SK-N-SH (cell line): ENCODE results near the gene TRIM44. TPM values are rescaled to one million over a fixed set of nuclear protein-coding genes. Genes with fewer than 3 reads are reported as not detected.
"Not testable (repeated sequence)": the region's sequence is repeated elsewhere in the genome, so short reads cannot be mapped to it uniquely, and the experiment has no call there.

Experiments used
- CTCF ChIA-PET: fragments of 300-600, 350-600 bp; formaldehyde crosslinking; extraction: SDS; loops from one replicate; lab custom pipeline; 2021; lab: Yijun Ruan, JAX
- POLR2A ChIA-PET: fragments of 350-600 bp; sonication (Branson Sonifier 250); formaldehyde crosslinking; extraction: SDS; loops from one replicate; lab custom pipeline; 2020; ENCODE audit warnings: antibody characterized with exemption, inconsistent platforms; lab: Yijun Ruan, JAX
- DNase-seq: peaks from one replicate; pipeline ENCODE4 v3.0.0; 2012
- H2AFZ ChIP-seq: fragments of 200-600 bp; sonication (generic); 2 replicates; pipeline ENCODE4 v1.8.1; 2016; ENCODE audit warnings: antibody characterized with exemption, mild to moderate bottlenecking, low read depth
- H3F3A ChIP-seq: fragments of 200-600 bp; sonication (generic); replicated peaks from 2 replicates; pipeline ENCODE3; 2016; ENCODE audit warnings: antibody characterized with exemption, mild to moderate bottlenecking; ENCODE audit not compliant: insufficient read depth
- H3K27ac ChIP-seq, 2 experiments: fragments of 200-500 bp in 1 of 2; fragments of 200-600 bp in 1 of 2; sonication (Bioruptor generic) in 1 of 2; sonication (generic), shearing (Covaris generic) in 1 of 2; 2 replicates each; pipeline versions ENCODE4 v1.5.1 to v1.6.1; 2014 to 2016; ENCODE audit warnings: low read depth in 2 of 2, inconsistent platforms in 1 of 2, low read length in 1 of 2, mild to moderate bottlenecking in 1 of 2, mixed read lengths in 1 of 2
- H3K27me3 ChIP-seq: fragments of 200-600 bp; sonication (generic), shearing (Covaris generic); 2 replicates; pipeline ENCODE4 v1.6.1; 2016; ENCODE audit warnings: mixed run types; ENCODE audit not compliant: insufficient read depth
- H3K36me3 ChIP-seq, 2 experiments: fragments of 200-500 bp in 1 of 2; fragments of 200-600 bp in 1 of 2; sonication (Bioruptor generic) in 1 of 2; sonication (generic) in 1 of 2; replicated peaks in 1 of 2; 2 replicates each; pipeline versions ENCODE3 to v1.5.1; 2014 to 2016; ENCODE audit warnings: low read length in 1 of 2, mild to moderate bottlenecking in 1 of 2; ENCODE audit not compliant: insufficient read depth in 2 of 2, control insufficient read depth in 1 of 2
- H3K4me1 ChIP-seq, 2 experiments: fragments of 200-500 bp in 1 of 2; fragments of 200-600 bp in 1 of 2; sonication (Bioruptor generic) in 1 of 2; sonication (generic), shearing (Covaris generic) in 1 of 2; 2 replicates each; pipeline versions ENCODE4 v1.5.1 to v1.6.1; 2014 to 2016; ENCODE audit warnings: low read depth in 1 of 2, low read length in 1 of 2, mixed run types in 1 of 2; ENCODE audit not compliant: insufficient read depth in 2 of 2, control insufficient read depth in 1 of 2
- H3K4me2 ChIP-seq: fragments of 200-600 bp; sonication (generic), shearing (Covaris generic); 2 replicates; pipeline ENCODE4 v1.6.1; 2017; ENCODE audit warnings: mixed run types
- H3K4me3 ChIP-seq, 2 experiments: fragments of 200-500 bp in 1 of 2; fragments of 200-600 bp in 1 of 2; sonication (Bioruptor generic) in 1 of 2; sonication (generic), shearing (Covaris generic) in 1 of 2; 2 replicates each; pipeline versions ENCODE4 v1.5.1 to v1.8.1; 2014 to 2016; ENCODE audit warnings: low read depth in 2 of 2, inconsistent platforms in 1 of 2, low read length in 1 of 2, mild to moderate bottlenecking in 1 of 2, mixed read lengths in 1 of 2, moderate library complexity in 1 of 2
- H3K79me2 ChIP-seq: fragments of 200-600 bp; sonication (generic); 2 replicates; pipeline ENCODE4 v1.8.1; 2017; ENCODE audit warnings: mild to moderate bottlenecking; ENCODE audit not compliant: insufficient read depth
- H3K9ac ChIP-seq: fragments of 200-600 bp; sonication (generic); 2 replicates; pipeline ENCODE4 v1.6.1; 2017; ENCODE audit warnings: mixed run types
- H3K9me2 ChIP-seq: fragments of 200-600 bp; sonication (generic); 2 replicates; pipeline ENCODE4 v1.6.1; 2017; ENCODE audit warnings: mixed run types
- H3K9me3 ChIP-seq: fragments of 200-600 bp; sonication (generic); 2 replicates; pipeline ENCODE4 v1.6.1; 2017; ENCODE audit warnings: mixed run types, mild to moderate bottlenecking, moderate library complexity
- H4K20me1 ChIP-seq: fragments of 200-600 bp; sonication (generic); 2 replicates; pipeline ENCODE4 v1.6.1; 2017; ENCODE audit warnings: mild to moderate bottlenecking, mixed run types; ENCODE audit not compliant: insufficient read depth
- ELF1 ChIP-seq: IDR thresholded peaks from 2 replicates; pipeline ENCODE4 v1.4.0; 2012
- FOXM1 ChIP-seq: IDR thresholded peaks from 2 replicates; pipeline ENCODE4 v1.4.0; 2012; ENCODE audit warnings: low read depth, mild to moderate bottlenecking
- GATA2 ChIP-seq: sonication (generic); formaldehyde crosslinking; IDR thresholded peaks from 2 replicates; pipeline ENCODE4 v1.5.0; 2020; ENCODE audit warnings: mild to moderate bottlenecking, missing genetic modification reagents
- IRF3 ChIP-seq: fragments of 150-350 bp; IDR thresholded peaks from 2 replicates; pipeline ENCODE4 v1.6.1; 2016; ENCODE audit warnings: mild to moderate bottlenecking, low read depth, low read length
- JUND ChIP-seq: IDR thresholded peaks from 2 replicates; pipeline ENCODE4 v1.4.0; 2012
- MAX ChIP-seq: IDR thresholded peaks from 2 replicates; pipeline ENCODE4 v1.4.0; 2012; ENCODE audit warnings: low read depth
- MEF2A ChIP-seq: IDR thresholded peaks from 2 replicates; pipeline ENCODE4 v1.4.0; 2012; ENCODE audit warnings: low read depth, borderline replicate concordance
- NFIC ChIP-seq: IDR thresholded peaks from 2 replicates; pipeline ENCODE4 v1.4.0; 2012; ENCODE audit warnings: borderline replicate concordance
- RAD21 ChIP-seq: IDR thresholded peaks from 2 replicates; pipeline ENCODE4 v1.6.1; 2012; ENCODE audit warnings: mild to moderate bottlenecking, low read length
- RFX5 ChIP-seq: IDR thresholded peaks from 2 replicates; pipeline ENCODE4 v1.6.1; 2012; ENCODE audit warnings: mild to moderate bottlenecking, improper control_type of control experiment, low read length
- TEAD4 ChIP-seq: IDR thresholded peaks from 2 replicates; pipeline ENCODE4 v1.4.0; 2012; ENCODE audit warnings: mild to moderate bottlenecking, borderline replicate concordance; ENCODE audit not compliant: insufficient read depth
- YY1 ChIP-seq: IDR thresholded peaks from 2 replicates; pipeline ENCODE4 v1.4.0; 2012; ENCODE audit warnings: low read depth, mild to moderate bottlenecking
- WGBS: methylation state at CpG from one replicate; pipeline ENCODE4 v1.1.6; 2017; ENCODE audit warnings: low lambda C conversion rate; 5-methylcytosine and 5-hydroxymethylcytosine counted together
- polyA plus RNA-seq, 3 experiments: library from polyadenylated mRNA; depleted of rRNA; stranded (reverse); fragments of >200 nt; gene quantifications; 2 replicates each; pipeline ENCODE4 v1.2.3, GENCODE V29; 2012
- TF ChIP-seq, protein P1 (sequence below): fragments of 150-350 bp; IDR thresholded peaks from 2 replicates; pipeline ENCODE4 v1.6.1; 2017; ENCODE audit warnings: antibody characterized with exemption, low read length, low read depth, borderline replicate concordance

TRIM44 gene
- polyA plus RNA-seq, 1 of the 3 experiments (the other 2 are of a cell fraction), result 34.1 TPM

DNA sequence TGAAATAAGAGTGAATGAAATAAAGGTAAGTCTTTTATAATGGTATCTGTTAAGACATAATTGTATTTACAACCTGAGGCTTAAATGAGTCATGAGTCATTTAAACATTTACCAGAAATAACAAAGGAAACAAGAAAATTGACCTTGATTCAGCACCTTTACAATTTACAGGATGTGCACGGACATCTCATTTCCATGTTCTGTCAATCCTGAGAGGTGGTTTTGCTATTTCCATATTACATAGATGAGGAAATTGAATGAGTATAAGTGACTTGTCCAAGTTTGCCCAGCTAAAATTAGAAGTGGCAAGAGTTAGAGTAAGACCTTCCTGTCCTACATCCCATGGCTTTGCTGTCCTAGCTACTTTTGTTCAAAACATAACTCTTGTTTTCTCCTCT lies 89.1 kb downstream of the TRIM44 start:
- TF ChIP-seq RAD21 (no peak), IRF3 (no peak), ELF1 (no peak), JUND (no peak), MEF2A (no peak), RFX5 (no peak), NFIC (no peak), GATA2 (CRISPR knock-in tag) (no peak), TEAD4 (no peak)
- TF ChIP-seq, all 33 proteins: peak for 0
- Histone ChIP-seq H3K9ac (no peak overlapping the region), H3K9me3 (no peaks in the 10 kb centered on the region), H3K4me3 (no peak overlapping the region), H4K20me1 (no peaks in the 10 kb centered on the region), H3F3A (no peaks in the 10 kb centered on the region), H3K79me2 (peaks cover 5% of the 10 kb centered on the region; the same call in 1 of the 2 replicates), H3K27me3 (no peaks in the 10 kb centered on the region), H3K4me2 (peak overlapping the region; percentile 10; the same call in 1 of the 2 replicates), H2AFZ (no peak overlapping the region), H3K4me1 (peaks cover 0 to 14% of the 10 kb centered on the region in 2 experiments; a peak in 3 of 4 replicates), H3K9me2 (no peaks in the 10 kb centered on the region), H3K27ac (no peak overlapping the region; a peak in 1 of 4 replicates), H3K36me3 (peaks cover 0 to 3% of the 10 kb centered on the region in 2 experiments)
- WGBS, result 84% methylated on average over 1 of the region's 1 CpG
- ChIA-PET CTCF (interaction anchor here (1.1 kb wide), 1 partner anchor 14 kb away, joined by 3 read pairs; no protein-coding TSS in a partner anchor), POLR2A (no interaction called here)
- no peak for DNase-seq

GRCh38 chr11:35752115-35752514 lies 89.5 kb downstream of the TRIM44 start:
- H3K79me2 ChIP-seq, result peaks cover 9% of the 10 kb centered on the region; the same call in 1 of the 2 replicates
- CTCF ChIA-PET, result interaction anchor here (1.1 kb wide), 1 partner anchor 14 kb away, joined by 3 read pairs; no protein-coding TSS in a partner anchor
- H3K36me3 ChIP-seq, result peaks cover 0 to 2% of the 10 kb centered on the region in 2 experiments
- no peak for DNase-seq
- H4K20me1 ChIP-seq, result no peaks in the 10 kb centered on the region
- H3K27me3 ChIP-seq, result no peaks in the 10 kb centered on the region
- H3K9me2 ChIP-seq, result no peaks in the 10 kb centered on the region
- 58% methylated on average over 3 of the region's 3 CpGs for WGBS
- H3K27ac ChIP-seq, result no peak overlapping the region
- H2AFZ ChIP-seq, result no peak overlapping the region
- H3K4me3 ChIP-seq, result no peak overlapping the region
- no peak overlapping the region for H3K9ac ChIP-seq
- H3K9me3 ChIP-seq, result no peaks in the 10 kb centered on the region
- POLR2A ChIA-PET, result no interaction called here
- peaks cover 0 to 14% of the 10 kb centered on the region in 2 experiments; a peak in 3 of 4 replicates for H3K4me1 ChIP-seq
- H3F3A ChIP-seq, result no peaks in the 10 kb centered on the region
- TF ChIP-seq JUND, result no peak
- no peak for TF ChIP-seq MAX
- TF ChIP-seq YY1, result no peak
- TF ChIP-seq FOXM1, result no peak
- TF ChIP-seq, protein P1, sequence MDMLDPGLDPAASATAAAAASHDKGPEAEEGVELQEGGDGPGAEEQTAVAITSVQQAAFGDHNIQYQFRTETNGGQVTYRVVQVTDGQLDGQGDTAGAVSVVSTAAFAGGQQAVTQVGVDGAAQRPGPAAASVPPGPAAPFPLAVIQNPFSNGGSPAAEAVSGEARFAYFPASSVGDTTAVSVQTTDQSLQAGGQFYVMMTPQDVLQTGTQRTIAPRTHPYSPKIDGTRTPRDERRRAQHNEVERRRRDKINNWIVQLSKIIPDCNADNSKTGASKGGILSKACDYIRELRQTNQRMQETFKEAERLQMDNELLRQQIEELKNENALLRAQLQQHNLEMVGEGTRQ, result no peak
- H3K4me2 ChIP-seq, result peak overlapping the region; percentile 10; the same call in 1 of the 2 replicates

- POLR2A ChIA-PET, H3K36me3 ChIP-seq, H3K9me3 ChIP-seq, H4K20me1 ChIP-seq, H3F3A ChIP-seq, DNase-seq, H3K27me3 ChIP-seq, CTCF ChIA-PET, H3K4me3 ChIP-seq, H3K4me2 ChIP-seq, H3K9me2 ChIP-seq, H3K27ac ChIP-seq, H3K9ac ChIP-seq, H2AFZ ChIP-seq: not testable (repeated sequence)
- 94% methylated on average over 6 of the region's 6 CpGs for WGBS
- Histone ChIP-seq H3K79me2 (peaks cover 19% of the 10 kb centered on the region), H3K4me1 (peaks cover 0 to 14% of the 10 kb centered on the region in 2 experiments; a peak in 2 of 4 replicates)
Observed at GRCh38 chr11:35753573-35753972, 91.0 kb downstream of the TRIM44 start.

DNA sequence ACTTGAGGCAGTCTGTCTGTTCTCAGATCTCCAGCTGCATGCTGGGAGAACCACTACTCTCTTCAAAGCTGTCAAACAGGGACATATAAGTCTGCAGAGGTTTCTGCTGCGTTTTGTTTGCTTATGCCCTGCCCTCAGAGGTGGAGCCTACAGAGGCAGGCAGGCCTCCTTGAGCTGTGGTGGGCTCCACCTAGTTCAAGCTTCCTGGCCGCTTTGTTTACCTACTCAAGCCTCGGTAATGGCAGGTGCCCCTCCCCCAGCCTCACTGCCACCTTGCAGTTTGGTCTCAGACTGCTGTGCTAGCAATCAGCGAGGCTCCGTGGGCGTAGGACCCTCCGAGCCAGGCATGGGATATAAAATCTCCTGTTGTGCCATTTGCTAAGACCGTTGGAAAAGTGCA lies 97.4 kb downstream of the TRIM44 start:
- H3K9ac ChIP-seq, H3K4me3 ChIP-seq, H3K27ac ChIP-seq, H3F3A ChIP-seq, H3K27me3 ChIP-seq, H3K9me2 ChIP-seq, DNase-seq, H3K4me1 ChIP-seq, CTCF ChIA-PET, H3K36me3 ChIP-seq, H2AFZ ChIP-seq, H3K9me3 ChIP-seq, POLR2A ChIA-PET, H3K4me2 ChIP-seq, H4K20me1 ChIP-seq: not testable (repeated sequence)
- 83% methylated on average over 8 of the region's 8 CpGs for WGBS
- H3K79me2 ChIP-seq, result peaks cover 31% of the 10 kb centered on the region
